Dendritic cell treated with granulocyte-macrophage colony-stimulating factor and Interleukin-4, amounts not matched to agents 40 ng/mL and 50 ng/mL, for 4 days (primary cell): Measurements from ENCODE around the gene BST1.

ENCODE experiments used
- H3K27ac Mint-ChIP-seq: one replicate; pipeline ENCODE4 v1.8.0; 2022; ENCODE audit warnings: mild to moderate bottlenecking, mixed read lengths
- H3K27me3 Mint-ChIP-seq: one replicate; pipeline ENCODE4 v1.8.0; 2022; ENCODE audit warnings: mild to moderate bottlenecking, mixed read lengths
- H3K36me3 Mint-ChIP-seq: one replicate; pipeline ENCODE4 v1.8.0; 2022; ENCODE audit warnings: low read depth, mixed read lengths
- H3K4me1 Mint-ChIP-seq: one replicate; pipeline ENCODE4 v1.8.0; 2022; ENCODE audit warnings: low read depth, mixed read lengths
- H3K4me3 Mint-ChIP-seq: one replicate; pipeline ENCODE4 v1.8.0; 2022; ENCODE audit warnings: mild to moderate bottlenecking, moderate library complexity, mixed read lengths
- H3K9me3 Mint-ChIP-seq: one replicate; pipeline ENCODE4 v1.8.0; 2022; ENCODE audit warnings: mixed read lengths
- intact Hi-C: fragments of 100-400 bp; cut with micrococcal nuclease; formaldehyde crosslinking; loops from one replicate; pipeline ENCODE4 v1.15.0; 2022

The BST1 gene

DNA sequence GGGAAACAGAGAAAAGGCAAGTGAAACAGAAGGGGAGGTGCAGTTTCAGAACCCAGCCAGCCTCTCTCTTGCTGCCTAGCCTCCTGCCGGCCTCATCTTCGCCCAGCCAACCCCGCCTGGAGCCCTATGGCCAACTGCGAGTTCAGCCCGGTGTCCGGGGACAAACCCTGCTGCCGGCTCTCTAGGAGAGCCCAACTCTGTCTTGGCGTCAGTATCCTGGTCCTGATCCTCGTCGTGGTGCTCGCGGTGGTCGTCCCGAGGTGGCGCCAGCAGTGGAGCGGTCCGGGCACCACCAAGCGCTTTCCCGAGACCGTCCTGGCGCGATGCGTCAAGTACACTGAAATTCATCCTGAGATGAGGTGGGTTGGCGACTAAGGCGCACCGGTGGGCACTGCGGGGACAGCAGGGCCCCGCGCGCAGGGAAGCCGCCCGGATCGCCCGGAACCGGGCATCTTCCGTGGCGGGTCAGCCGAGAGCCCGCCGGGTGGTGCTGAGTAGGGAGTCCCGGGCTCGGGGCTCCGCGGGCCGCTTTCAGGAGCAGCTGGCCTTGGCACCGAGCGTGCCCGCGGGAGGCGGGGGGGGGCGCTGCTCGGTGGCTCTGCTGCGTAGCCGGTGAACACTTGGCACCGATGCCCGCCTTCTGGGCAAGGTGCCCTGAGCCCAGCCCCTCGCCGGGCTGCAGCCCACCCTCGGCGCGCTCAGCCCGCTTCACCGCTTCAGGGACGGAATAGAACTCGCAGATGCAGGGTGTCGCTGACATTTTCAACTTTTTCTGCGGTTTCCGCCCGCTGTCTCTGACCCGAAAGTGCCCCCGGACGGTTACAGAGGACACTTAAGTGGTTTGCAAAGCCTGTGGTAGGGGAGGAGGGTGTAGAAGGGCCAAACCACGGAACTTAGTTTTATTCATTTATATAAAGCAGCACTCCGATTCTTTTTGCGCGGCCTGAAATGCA, 75.7 kb downstream of the BST1 start, which contains the start of gene CD38:
Gene CD38 (plus strand): TSS at position 40 of the 953 bp plus-strand sequence. CDS start 87 bp downstream, at position 127.
- H3K27ac Mint-ChIP-seq: peak within 1 kb of the TSS; percentile 72
- peaks cover 42% of the 10 kb centered on the region for H3K4me1 Mint-ChIP-seq
- peaks cover 2% of the 10 kb centered on the region for H3K27me3 Mint-ChIP-seq
- H3K36me3 Mint-ChIP-seq: no peaks in the 10 kb centered on the region
- intact Hi-C loops: no loop called here
- H3K4me3 Mint-ChIP-seq: peak within 1 kb of the TSS; percentile 90
- no peaks in the 10 kb centered on the region for H3K9me3 Mint-ChIP-seq

DNA sequence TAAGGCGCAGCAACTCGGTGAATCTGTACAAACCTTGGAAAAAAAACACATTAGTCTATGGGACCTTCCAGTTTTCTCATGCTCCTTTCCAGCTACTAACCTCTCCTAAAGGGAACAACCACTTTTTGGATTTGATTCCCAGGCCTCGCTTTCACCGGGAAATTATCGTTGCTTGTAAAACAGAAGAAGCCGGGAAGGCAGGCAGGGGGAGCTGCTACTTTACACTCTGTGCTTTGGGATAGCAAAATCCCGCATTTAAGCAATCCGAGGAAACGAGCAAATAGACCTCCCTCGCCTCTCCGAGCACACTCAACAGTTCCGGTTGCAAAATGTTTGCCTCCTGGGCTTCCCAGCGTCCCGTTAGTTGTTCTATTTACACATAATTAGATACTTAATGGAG, 76.4 kb downstream of the BST1 start:
- Mint-ChIP-seq H3K27me3 (peaks cover under 1% of the 10 kb centered on the region), H3K4me1 (peaks cover 49% of the 10 kb centered on the region)
- intact Hi-C loops: no loop called here

DNA sequence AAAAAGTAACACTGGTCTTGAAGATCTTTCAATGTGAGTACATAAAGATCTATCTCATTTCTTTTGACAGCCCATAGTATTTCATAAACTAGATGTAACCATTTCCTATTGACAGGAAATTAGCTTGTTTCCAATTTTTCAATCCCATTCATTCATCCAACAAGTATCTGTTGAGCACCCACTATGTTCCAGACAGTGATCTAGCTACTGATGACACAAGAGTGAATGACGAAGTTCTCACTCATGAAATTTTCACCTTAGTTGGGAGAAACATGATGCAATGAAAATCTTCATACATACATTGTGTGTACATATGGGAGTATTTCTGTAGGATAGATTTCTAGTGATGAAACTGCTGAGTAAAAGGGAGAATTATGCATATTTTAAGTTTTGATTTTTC, 76.9 kb downstream of the BST1 start:
- Mint-ChIP-seq H3K27me3 (no peaks in the 10 kb centered on the region), H3K36me3 (peaks cover 9% of the 10 kb centered on the region), H3K9me3 (no peaks in the 10 kb centered on the region), H3K4me1 (peaks cover 54% of the 10 kb centered on the region), H3K27ac (peak overlapping the region; percentile 72), H3K4me3 (peak overlapping the region; percentile 90)
- intact Hi-C loops: loop anchor here (10.0 kb wide), 1 partner anchor 125 kb away; the partner anchor contains the start of gene FBXL5

More for the DNA sequence above, 76.4 kb downstream of the BST1 start:
- no peaks in the 10 kb centered on the region for H3K9me3 Mint-ChIP-seq
- H3K4me3 Mint-ChIP-seq: peak overlapping the region; percentile 90
- H3K27ac Mint-ChIP-seq: peak overlapping the region; percentile 72
- H3K36me3 Mint-ChIP-seq: peaks cover 4% of the 10 kb centered on the region

DNA sequence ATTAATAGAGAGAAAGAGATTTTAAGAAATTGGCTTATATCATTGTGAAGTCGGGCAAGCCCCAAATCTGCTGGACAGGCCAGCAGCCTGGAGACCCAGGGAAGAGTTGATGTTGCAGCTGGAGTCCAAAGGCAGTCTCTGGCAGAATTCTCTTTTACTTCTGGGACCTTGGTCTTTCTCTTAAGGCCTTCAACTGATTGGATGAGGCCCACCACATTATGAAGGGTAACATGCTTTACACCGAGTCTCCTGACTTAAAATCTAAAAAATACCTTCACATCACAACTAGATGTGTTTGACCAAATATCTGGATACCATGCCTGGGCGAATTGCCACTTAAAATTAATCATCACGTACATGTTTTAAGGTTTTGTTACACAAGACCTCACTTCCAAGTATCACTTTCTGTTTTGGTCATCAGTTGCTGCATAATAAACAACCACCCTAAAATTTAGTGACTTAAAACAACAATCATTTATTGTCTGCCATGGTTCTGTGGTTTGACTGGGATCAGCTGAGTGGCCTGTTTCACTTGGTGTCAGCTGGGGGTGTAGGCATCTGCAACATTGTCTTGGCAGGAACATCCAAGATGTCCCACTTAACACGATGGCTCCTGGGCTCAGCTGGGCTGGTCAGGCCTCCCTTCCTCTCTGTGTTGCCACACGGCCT, 78.7 kb downstream of the BST1 start:
- Mint-ChIP-seq H3K9me3 (no peaks in the 10 kb centered on the region), H3K27me3 (no peaks in the 10 kb centered on the region), H3K27ac (peak overlapping the region; percentile 98), H3K36me3 (peaks cover 24% of the 10 kb centered on the region), H3K4me1 (peaks cover 65% of the 10 kb centered on the region), H3K4me3 (peak overlapping the region; percentile 59)
- intact Hi-C loops: loop anchor here (10.0 kb wide), 1 partner anchor 127 kb away; the partner anchor contains the start of gene FBXL5
